Lung (tissue), 12 donors: ENCODE measurements around the gene EEF1AKMT4. TPM values are rescaled to one million over a fixed set of nuclear protein-coding genes. Genes with fewer than 3 reads are reported as not detected.

Experiments
- ATAC-seq: fragments of 200-7000 bp; cut with Tn5 transposase; one replicate; pipeline ENCODE4 v1.9.1; 2020; ENCODE audit warnings: moderate number of reproducible peaks; ENCODE audit not compliant: insufficient read depth, low FRiP score
- DNase-seq, 3 donors: peaks; one replicate each; pipeline ENCODE4 v3.0.0-alpha.2; 2013 to 2017
- H3K27ac ChIP-seq, 2 donors: one replicate each; pipeline ENCODE4 v1.5.1; 2013; ENCODE audit warnings: mild to moderate bottlenecking in 2 of 2, moderate library complexity in 2 of 2, control low read depth in 1 of 2, inconsistent platforms in 1 of 2, low read depth in 1 of 2, low read length in 1 of 2
- H3K27me3 ChIP-seq, 3 donors: one replicate each; pipeline ENCODE4 v1.5.1; 2013; ENCODE audit warnings: low read length in 2 of 3; ENCODE audit not compliant: control insufficient read depth in 3 of 3, insufficient read depth in 3 of 3
- H3K36me3 ChIP-seq, 4 donors: one replicate each; pipeline ENCODE4 v1.5.1; 2013; ENCODE audit warnings: low read length in 4 of 4, mild to moderate bottlenecking in 1 of 4, moderate library complexity in 1 of 4; ENCODE audit not compliant: control insufficient read depth in 4 of 4, insufficient read depth in 4 of 4
- H3K4me1 ChIP-seq, 5 donors: one replicate each; pipeline ENCODE4 v1.5.1; 2013; ENCODE audit warnings: low read length in 5 of 5, mild to moderate bottlenecking in 2 of 5, moderate library complexity in 1 of 5; ENCODE audit not compliant: control insufficient read depth in 5 of 5, insufficient read depth in 5 of 5
- H3K4me3 ChIP-seq: one replicate; pipeline ENCODE4 v1.5.1; 2013; ENCODE audit warnings: mild to moderate bottlenecking, control low read depth, moderate library complexity
- H3K9ac ChIP-seq, 2 donors: one replicate each; pipeline ENCODE4 v1.5.1; 2013; ENCODE audit warnings: low read length in 2 of 2, control low read depth in 1 of 2; ENCODE audit not compliant: insufficient read depth in 1 of 2
- H3K9me3 ChIP-seq, 4 donors: one replicate each; pipeline ENCODE4 v1.5.1; 2013; ENCODE audit warnings: low read length in 3 of 4, mild to moderate bottlenecking in 1 of 4, moderate library complexity in 1 of 4; ENCODE audit not compliant: control insufficient read depth in 4 of 4, insufficient read depth in 3 of 4
- CTCF ChIP-seq: IDR thresholded peaks from 2 replicates; pipeline ENCODE4 v1.5.1; 2012; ENCODE audit warnings: mild to moderate bottlenecking; ENCODE audit errors: control extremely low read depth, extremely low read depth
- WGBS, 2 donors: extraction: QIAGEN DNeasy Blood & Tissue Kit; methylation state at CpG; one replicate each; pipeline ENCODE4 v1.1.7; 2013; 5-methylcytosine and 5-hydroxymethylcytosine counted together
- polyA plus RNA-seq, 2 donors: library from polyadenylated mRNA; stranded (reverse); fragments of 200-250 nt; gene quantifications; one replicate each; pipeline ENCODE4 v1.2.1, GENCODE V29; 2013
- total RNA-seq, 2 donors: library from RNA; depleted of rRNA in 1 of 2; stranded (reverse); fragments of >200 nt in 1 of 2; gene quantifications; one replicate each; pipeline ENCODE4 v1.2.1, GENCODE V29; 2014 to 2021
- donor health status: control.
- donor health status: control.
- donor health status: Bipolar disorder and iron deficiency.
- donor health status: healthy.
- donor health status: DM: yes; HTN: yes; CAD: no.

Gene EEF1AKMT4
- total and polyA plus RNA-seq, 4 donors = 2.3 to 12.2 (median 4.9) TPM

GRCh38 chr3:184291738-184292445, 42.4 kb downstream of the EEF1AKMT4 start:
- Histone ChIP-seq H3K27me3 (peaks cover 0 to 4% (median 0%) of the 10 kb centered on the region in 3 donors), H3K36me3 (no peaks in the 10 kb centered on the region), H3K4me1 (no peaks in the 10 kb centered on the region), H3K27ac (no peak overlapping the region), H3K9ac (no peak overlapping the region), H3K9me3 (no peaks in the 10 kb centered on the region), H3K4me3 (no peak overlapping the region)
- 93 to 94% methylated on average over 21 of the region's 21 CpGs for WGBS, 2 donors
- TF ChIP-seq CTCF = no peak
- DNase-seq = no peak
- ATAC-seq = no peak

GRCh38 chr3:184295771-184296170, 46.3 kb downstream of the EEF1AKMT4 start:
- 67 to 84% methylated on average over 3 of the region's 3 CpGs for WGBS, 2 donors
- DNase-seq = no peak

GRCh38 chr3:184296616-184297015, 47.1 kb downstream of the EEF1AKMT4 start:
- ATAC-seq = no peak
- DNase-seq = no peak
- H3K27me3 ChIP-seq = peaks cover 0 to 4% (median 0%) of the 10 kb centered on the region in 3 donors
- peaks cover 0 to 7% (median 4%) of the 10 kb centered on the region in 5 donors for H3K4me1 ChIP-seq
- no peak overlapping the region for H3K27ac ChIP-seq
- no peak overlapping the region for H3K9ac ChIP-seq
- no peaks in the 10 kb centered on the region for H3K9me3 ChIP-seq
- no peak for TF ChIP-seq CTCF
- H3K4me3 ChIP-seq = no peak overlapping the region
- 77 to 80% methylated on average over 7 of the region's 7 CpGs for WGBS, 2 donors
- peaks cover 3 to 14% (median 7%) of the 10 kb centered on the region in 4 donors for H3K36me3 ChIP-seq

More at GRCh38 chr3:184295771-184296170, 46.3 kb downstream of the EEF1AKMT4 start:
- no peak for ATAC-seq
- TF ChIP-seq CTCF = no peak
- Histone ChIP-seq H3K27ac (no peak overlapping the region), H3K4me3 (no peak overlapping the region), H3K36me3 (peaks cover 0 to 6% (median 4%) of the 10 kb centered on the region in 4 donors), H3K27me3 (peaks cover 0 to 4% (median 0%) of the 10 kb centered on the region in 3 donors), H3K9ac (no peak overlapping the region), H3K4me1 (peaks cover 0 to 7% (median 4%) of the 10 kb centered on the region in 5 donors), H3K9me3 (no peaks in the 10 kb centered on the region)
